K562 (cell line): ENCODE measurements around the gene OGFR. TPM values are rescaled to one million over a fixed set of nuclear protein-coding genes. Genes with fewer than 3 reads are reported as not detected.

ENCODE experiments used
- CREB3 ChIP-seq: fragments of 450-650 bp; conservative IDR thresholded peaks from 2 replicates; pipeline ENCODE4 v1.6.1; 2016; ENCODE audit warnings: missing genetic modification characterization, low read depth, mild to moderate bottlenecking, missing compliant biosample characterization, moderate library complexity
- E4F1 ChIP-seq: fragments of 250-450 bp; sonication (Bioruptor Pico); IDR thresholded peaks from 2 replicates; pipeline ENCODE4 v1.5.0; 2021; ENCODE audit warnings: mild to moderate bottlenecking, borderline replicate concordance
- FUS ChIP-seq: fragments of 200-400 bp; formaldehyde crosslinking; optimal IDR thresholded peaks from 2 replicates; pipeline ENCODE3; 2017; ENCODE audit warnings: low read depth, low read length
- IRF9 ChIP-seq: fragments of 450-650 bp; IDR thresholded peaks from 2 replicates; pipeline ENCODE4 v1.6.1; 2016; ENCODE audit warnings: missing biosample characterization, missing genetic modification characterization
- MEF2D ChIP-seq: conservative IDR thresholded peaks from 2 replicates; pipeline ENCODE4 v1.6.1; 2016; ENCODE audit warnings: low read depth, missing genetic modification characterization, missing compliant biosample characterization
- SMARCA4 ChIP-seq: fragments of 450-650 bp; IDR thresholded peaks from 2 replicates; pipeline ENCODE4 v1.6.1; 2016
- SMARCC2 ChIP-seq: fragments of 450-650 bp; IDR thresholded peaks from 2 replicates; pipeline ENCODE4 v1.6.1; 2017; ENCODE audit warnings: antibody characterized with exemption, moderate library complexity, mild to moderate bottlenecking, low read depth
- TOE1 ChIP-seq, 2 experiments: fragments of 450-650 bp in 1 of 2; sonication (generic) in 1 of 2; formaldehyde crosslinking in 1 of 2; IDR thresholded peaks; 2 replicates each; pipeline versions ENCODE4 v1.7.1 to v1.8.0; 2016 to 2022; ENCODE audit warnings: borderline replicate concordance in 2 of 2, mild to moderate bottlenecking in 2 of 2, antibody characterized with exemption in 1 of 2, inconsistent platforms in 1 of 2, low read depth in 1 of 2, missing genetic modification reagents in 1 of 2, moderate library complexity in 1 of 2
- ZFX ChIP-seq: sonication (generic); formaldehyde crosslinking; IDR thresholded peaks from 2 replicates; pipeline ENCODE4 v1.8.0; 2022; ENCODE audit warnings: mild to moderate bottlenecking, missing genetic modification reagents, moderate library complexity
- polyA plus RNA-seq, 8 experiments: library from polyadenylated mRNA; depleted of rRNA in 4 of 8; stranded (reverse) in 5 of 8; unstranded in 3 of 8; fragments of >200 nt; fragmentation: Nextera tagmentation in 2 of 8; fragmentation: Illumina TruSeq in 1 of 8; extraction: Ambion mirVana in 2 of 8; extraction: Trizol in 1 of 8; gene quantifications; 2 replicates each; pipeline versions ENCODE4 v1.2.1 to v1.2.3, GENCODE V29; 2011 to 2014; ENCODE audit warnings: inconsistent platforms in 1 of 8, missing spikeins in 1 of 8
- total RNA-seq, 7 experiments: library from RNA; depleted of rRNA in 6 of 7; stranded (reverse); fragments of >200 nt in 6 of 7; fragmentation: Illumina TruSeq in 2 of 7; extraction: Trizol in 2 of 7; gene quantifications; 2 replicates each; pipeline versions ENCODE4 v1.2.1 to v1.2.3, GENCODE V29; 2011 to 2021; ENCODE audit warnings: low replicate concordance in 1 of 7
- TF ChIP-seq, protein P1 (sequence below): fragments of 200-600 bp; sonication (generic); IDR thresholded peaks from one replicate; pipeline ENCODE4 v1.6.1; 2012; ENCODE audit warnings: mild to moderate bottlenecking, low read depth, low read length, inconsistent platforms

The OGFR gene
- total and polyA plus RNA-seq, 9 of the 15 experiments (the other 6 are each of a cell fraction or from before 2014, with no cell fraction given): 0.39 to 56.3 (median 17.5) TPM

GRCh38 chr20:62795023-62795761 is 9.4 kb upstream of the OGFR start (continued):
- TF ChIP-seq CREB3 (no peak), MEF2D (tag) (no peak), IRF9 (no peak), FUS (no peak), E4F1 (CRISPR knock-in tag) (no peak), SMARCA4 (no peak), ZFX (CRISPR knock-in tag) (peak; percentile 62), TOE1 (IDR thresholded peaks at IDR 0.05; ENCODE audit: borderline replicate concordance) (no peak), TOE1 (CRISPR knock-in tag; IDR thresholded peaks at IDR 0.05; ENCODE audit: borderline replicate concordance, low read depth) (no peak), SMARCC2 (no peak)
- TF ChIP-seq, protein P1, sequence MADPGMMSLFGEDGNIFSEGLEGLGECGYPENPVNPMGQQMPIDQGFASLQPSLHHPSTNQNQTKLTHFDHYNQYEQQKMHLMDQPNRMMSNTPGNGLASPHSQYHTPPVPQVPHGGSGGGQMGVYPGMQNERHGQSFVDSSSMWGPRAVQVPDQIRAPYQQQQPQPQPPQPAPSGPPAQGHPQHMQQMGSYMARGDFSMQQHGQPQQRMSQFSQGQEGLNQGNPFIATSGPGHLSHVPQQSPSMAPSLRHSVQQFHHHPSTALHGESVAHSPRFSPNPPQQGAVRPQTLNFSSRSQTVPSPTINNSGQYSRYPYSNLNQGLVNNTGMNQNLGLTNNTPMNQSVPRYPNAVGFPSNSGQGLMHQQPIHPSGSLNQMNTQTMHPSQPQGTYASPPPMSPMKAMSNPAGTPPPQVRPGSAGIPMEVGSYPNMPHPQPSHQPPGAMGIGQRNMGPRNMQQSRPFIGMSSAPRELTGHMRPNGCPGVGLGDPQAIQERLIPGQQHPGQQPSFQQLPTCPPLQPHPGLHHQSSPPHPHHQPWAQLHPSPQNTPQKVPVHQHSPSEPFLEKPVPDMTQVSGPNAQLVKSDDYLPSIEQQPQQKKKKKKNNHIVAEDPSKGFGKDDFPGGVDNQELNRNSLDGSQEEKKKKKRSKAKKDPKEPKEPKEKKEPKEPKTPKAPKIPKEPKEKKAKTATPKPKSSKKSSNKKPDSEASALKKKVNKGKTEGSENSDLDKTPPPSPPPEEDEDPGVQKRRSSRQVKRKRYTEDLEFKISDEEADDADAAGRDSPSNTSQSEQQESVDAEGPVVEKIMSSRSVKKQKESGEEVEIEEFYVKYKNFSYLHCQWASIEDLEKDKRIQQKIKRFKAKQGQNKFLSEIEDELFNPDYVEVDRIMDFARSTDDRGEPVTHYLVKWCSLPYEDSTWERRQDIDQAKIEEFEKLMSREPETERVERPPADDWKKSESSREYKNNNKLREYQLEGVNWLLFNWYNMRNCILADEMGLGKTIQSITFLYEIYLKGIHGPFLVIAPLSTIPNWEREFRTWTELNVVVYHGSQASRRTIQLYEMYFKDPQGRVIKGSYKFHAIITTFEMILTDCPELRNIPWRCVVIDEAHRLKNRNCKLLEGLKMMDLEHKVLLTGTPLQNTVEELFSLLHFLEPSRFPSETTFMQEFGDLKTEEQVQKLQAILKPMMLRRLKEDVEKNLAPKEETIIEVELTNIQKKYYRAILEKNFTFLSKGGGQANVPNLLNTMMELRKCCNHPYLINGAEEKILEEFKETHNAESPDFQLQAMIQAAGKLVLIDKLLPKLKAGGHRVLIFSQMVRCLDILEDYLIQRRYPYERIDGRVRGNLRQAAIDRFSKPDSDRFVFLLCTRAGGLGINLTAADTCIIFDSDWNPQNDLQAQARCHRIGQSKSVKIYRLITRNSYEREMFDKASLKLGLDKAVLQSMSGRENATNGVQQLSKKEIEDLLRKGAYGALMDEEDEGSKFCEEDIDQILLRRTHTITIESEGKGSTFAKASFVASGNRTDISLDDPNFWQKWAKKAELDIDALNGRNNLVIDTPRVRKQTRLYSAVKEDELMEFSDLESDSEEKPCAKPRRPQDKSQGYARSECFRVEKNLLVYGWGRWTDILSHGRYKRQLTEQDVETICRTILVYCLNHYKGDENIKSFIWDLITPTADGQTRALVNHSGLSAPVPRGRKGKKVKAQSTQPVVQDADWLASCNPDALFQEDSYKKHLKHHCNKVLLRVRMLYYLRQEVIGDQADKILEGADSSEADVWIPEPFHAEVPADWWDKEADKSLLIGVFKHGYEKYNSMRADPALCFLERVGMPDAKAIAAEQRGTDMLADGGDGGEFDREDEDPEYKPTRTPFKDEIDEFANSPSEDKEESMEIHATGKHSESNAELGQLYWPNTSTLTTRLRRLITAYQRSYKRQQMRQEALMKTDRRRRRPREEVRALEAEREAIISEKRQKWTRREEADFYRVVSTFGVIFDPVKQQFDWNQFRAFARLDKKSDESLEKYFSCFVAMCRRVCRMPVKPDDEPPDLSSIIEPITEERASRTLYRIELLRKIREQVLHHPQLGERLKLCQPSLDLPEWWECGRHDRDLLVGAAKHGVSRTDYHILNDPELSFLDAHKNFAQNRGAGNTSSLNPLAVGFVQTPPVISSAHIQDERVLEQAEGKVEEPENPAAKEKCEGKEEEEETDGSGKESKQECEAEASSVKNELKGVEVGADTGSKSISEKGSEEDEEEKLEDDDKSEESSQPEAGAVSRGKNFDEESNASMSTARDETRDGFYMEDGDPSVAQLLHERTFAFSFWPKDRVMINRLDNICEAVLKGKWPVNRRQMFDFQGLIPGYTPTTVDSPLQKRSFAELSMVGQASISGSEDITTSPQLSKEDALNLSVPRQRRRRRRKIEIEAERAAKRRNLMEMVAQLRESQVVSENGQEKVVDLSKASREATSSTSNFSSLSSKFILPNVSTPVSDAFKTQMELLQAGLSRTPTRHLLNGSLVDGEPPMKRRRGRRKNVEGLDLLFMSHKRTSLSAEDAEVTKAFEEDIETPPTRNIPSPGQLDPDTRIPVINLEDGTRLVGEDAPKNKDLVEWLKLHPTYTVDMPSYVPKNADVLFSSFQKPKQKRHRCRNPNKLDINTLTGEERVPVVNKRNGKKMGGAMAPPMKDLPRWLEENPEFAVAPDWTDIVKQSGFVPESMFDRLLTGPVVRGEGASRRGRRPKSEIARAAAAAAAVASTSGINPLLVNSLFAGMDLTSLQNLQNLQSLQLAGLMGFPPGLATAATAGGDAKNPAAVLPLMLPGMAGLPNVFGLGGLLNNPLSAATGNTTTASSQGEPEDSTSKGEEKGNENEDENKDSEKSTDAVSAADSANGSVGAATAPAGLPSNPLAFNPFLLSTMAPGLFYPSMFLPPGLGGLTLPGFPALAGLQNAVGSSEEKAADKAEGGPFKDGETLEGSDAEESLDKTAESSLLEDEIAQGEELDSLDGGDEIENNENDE: no peak
